NOMO-1 (cell line): ENCODE results near the gene MYLK.
A peak's percentile ranks its signal among the peaks of the same experiment; 100 is the strongest.

ENCODE experiments used
- DNase-seq, 2 experiments: peaks; one replicate each; lab custom pipeline; 2025; ENCODE audit not compliant: unreplicated experiment in 2 of 2; lab: John Stamatoyannopoulos, UW

MYLK gene

GRCh38 chr3:123656274-123656673, 227.9 kb downstream of the MYLK start:
- DNase-seq: no peak

GRCh38 chr3:123655400-123655799, 228.7 kb downstream of the MYLK start:
- no peak for DNase-seq

GRCh38 chr3:123653221-123653682, 230.9 kb downstream of the MYLK start:
- DNase-seq: no peak

- DNase-seq: peak; percentile 36 to 60
Measured at GRCh38 chr3:123652342-123652984, 231.7 kb downstream of the MYLK start.

GRCh38 chr3:123651449-123652341, 232.4 kb downstream of the MYLK start:
- DNase-seq: no peak

GRCh38 chr3:123650101-123650500, 234.0 kb downstream of the MYLK start:
- DNase-seq: no peak

GRCh38 chr3:123648696-123649405, 235.3 kb downstream of the MYLK start:
- no peak for DNase-seq

- no peak for DNase-seq
Measured at GRCh38 chr3:123644358-123644757, 239.8 kb downstream of the MYLK start.

- no peak for DNase-seq
Measured at GRCh38 chr3:123642957-123643330, 241.2 kb downstream of the MYLK start.

- DNase-seq: peak; percentile 75 to 79
Measured at GRCh38 chr3:123642182-123642956, 241.8 kb downstream of the MYLK start.

- no peak for DNase-seq
Measured at GRCh38 chr3:123641505-123641904, 242.6 kb downstream of the MYLK start.

GRCh38 chr3:123640740-123641462, 243.2 kb downstream of the MYLK start:
- no peak for DNase-seq

GRCh38 chr3:123640311-123640710, 243.8 kb downstream of the MYLK start:
- DNase-seq: no peak

GRCh38 chr3:123638936-123639689, 245.0 kb downstream of the MYLK start:
- no peak for DNase-seq

- DNase-seq: no peak
Measured at GRCh38 chr3:123637841-123638240, 246.3 kb downstream of the MYLK start.

GRCh38 chr3:123637131-123637530, 247.0 kb downstream of the MYLK start:
- DNase-seq: no peak

GRCh38 chr3:123636431-123636841, 247.7 kb downstream of the MYLK start:
- DNase-seq: no peak

- DNase-seq: no peak
Measured at GRCh38 chr3:123635717-123636116, 248.4 kb downstream of the MYLK start.

GRCh38 chr3:123635217-123635616, 248.9 kb downstream of the MYLK start:
- DNase-seq: no peak
